Neural progenitor cell (in vitro differentiated cells): ENCODE data around the gene CASP7.

Source experiments
- EZH2phosphoT487 ChIP-seq: fragments of 200-600 bp; sonication (generic); IDR thresholded peaks from 2 replicates; pipeline ENCODE4 v1.6.1; 2017; ENCODE audit warnings: antibody characterized with exemption
- TF ChIP-seq, protein P1 (sequence below): fragments of 200-600 bp; sonication (generic); IDR thresholded peaks from 2 replicates; pipeline ENCODE4 v1.5.1; 2017; ENCODE audit warnings: antibody characterized with exemption, mild to moderate bottlenecking

DNA sequence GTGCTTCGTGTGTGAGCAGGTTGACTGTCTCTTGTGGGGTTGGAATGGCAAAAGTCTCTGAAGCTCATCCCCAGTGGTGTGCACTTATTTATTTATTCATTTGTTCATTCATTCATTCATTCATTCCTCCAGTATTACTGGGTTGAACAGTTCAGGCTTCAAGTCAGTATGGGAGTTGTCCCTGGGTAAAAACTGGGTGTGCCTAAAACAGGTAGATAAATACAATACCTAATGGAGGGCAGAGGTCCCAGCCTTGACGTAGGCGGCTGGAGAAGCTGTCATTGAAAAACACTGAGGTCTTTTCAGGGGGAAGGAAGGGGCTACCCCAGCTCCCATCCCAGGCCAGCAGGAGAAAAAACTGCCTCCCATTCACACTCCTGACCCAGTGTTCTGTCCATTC, 11.0 kb downstream of the CASP7 start:
- TF ChIP-seq, protein P1, sequence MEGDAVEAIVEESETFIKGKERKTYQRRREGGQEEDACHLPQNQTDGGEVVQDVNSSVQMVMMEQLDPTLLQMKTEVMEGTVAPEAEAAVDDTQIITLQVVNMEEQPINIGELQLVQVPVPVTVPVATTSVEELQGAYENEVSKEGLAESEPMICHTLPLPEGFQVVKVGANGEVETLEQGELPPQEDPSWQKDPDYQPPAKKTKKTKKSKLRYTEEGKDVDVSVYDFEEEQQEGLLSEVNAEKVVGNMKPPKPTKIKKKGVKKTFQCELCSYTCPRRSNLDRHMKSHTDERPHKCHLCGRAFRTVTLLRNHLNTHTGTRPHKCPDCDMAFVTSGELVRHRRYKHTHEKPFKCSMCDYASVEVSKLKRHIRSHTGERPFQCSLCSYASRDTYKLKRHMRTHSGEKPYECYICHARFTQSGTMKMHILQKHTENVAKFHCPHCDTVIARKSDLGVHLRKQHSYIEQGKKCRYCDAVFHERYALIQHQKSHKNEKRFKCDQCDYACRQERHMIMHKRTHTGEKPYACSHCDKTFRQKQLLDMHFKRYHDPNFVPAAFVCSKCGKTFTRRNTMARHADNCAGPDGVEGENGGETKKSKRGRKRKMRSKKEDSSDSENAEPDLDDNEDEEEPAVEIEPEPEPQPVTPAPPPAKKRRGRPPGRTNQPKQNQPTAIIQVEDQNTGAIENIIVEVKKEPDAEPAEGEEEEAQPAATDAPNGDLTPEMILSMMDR: no peak
- TF ChIP-seq EZH2phosphoT487: no peak
